ENCODE results near the gene CEP70.

DNA sequence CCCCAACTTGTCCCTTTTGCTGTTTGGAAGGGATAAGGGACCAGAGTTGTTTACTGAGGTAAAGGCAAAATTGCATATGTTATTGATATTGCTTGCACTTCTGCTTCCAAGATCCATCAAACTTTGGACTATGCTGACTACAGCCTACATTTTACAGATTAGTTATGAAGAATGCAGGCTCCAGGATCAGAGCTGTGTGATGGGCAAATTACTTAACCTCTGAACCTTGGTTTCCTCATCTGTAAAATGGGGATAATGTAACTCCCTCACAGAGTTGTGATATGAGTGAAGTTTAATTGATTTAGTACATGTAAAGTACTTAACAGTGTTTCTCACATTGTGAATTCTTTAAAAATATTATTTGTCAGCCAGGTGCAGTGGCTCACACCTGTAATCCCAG lies 30.5 kb upstream of the CEP70 start:
- TF ChIP-seq, protein P1, sequence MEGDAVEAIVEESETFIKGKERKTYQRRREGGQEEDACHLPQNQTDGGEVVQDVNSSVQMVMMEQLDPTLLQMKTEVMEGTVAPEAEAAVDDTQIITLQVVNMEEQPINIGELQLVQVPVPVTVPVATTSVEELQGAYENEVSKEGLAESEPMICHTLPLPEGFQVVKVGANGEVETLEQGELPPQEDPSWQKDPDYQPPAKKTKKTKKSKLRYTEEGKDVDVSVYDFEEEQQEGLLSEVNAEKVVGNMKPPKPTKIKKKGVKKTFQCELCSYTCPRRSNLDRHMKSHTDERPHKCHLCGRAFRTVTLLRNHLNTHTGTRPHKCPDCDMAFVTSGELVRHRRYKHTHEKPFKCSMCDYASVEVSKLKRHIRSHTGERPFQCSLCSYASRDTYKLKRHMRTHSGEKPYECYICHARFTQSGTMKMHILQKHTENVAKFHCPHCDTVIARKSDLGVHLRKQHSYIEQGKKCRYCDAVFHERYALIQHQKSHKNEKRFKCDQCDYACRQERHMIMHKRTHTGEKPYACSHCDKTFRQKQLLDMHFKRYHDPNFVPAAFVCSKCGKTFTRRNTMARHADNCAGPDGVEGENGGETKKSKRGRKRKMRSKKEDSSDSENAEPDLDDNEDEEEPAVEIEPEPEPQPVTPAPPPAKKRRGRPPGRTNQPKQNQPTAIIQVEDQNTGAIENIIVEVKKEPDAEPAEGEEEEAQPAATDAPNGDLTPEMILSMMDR (IDR thresholded peaks at IDR 0.05) = no peak
- TF ChIP-seq POLR2A (IDR thresholded peaks at IDR 0.05) = no peak
